NCI-H748 treated with DMSO at 0.1 percent for 48 hours (cell line): Measurements from ENCODE around the gene ITPA.

Source experiments
- DNase-seq: peaks from one replicate; lab custom pipeline; 2025; lab: John Stamatoyannopoulos, UW

The ITPA gene

DNA sequence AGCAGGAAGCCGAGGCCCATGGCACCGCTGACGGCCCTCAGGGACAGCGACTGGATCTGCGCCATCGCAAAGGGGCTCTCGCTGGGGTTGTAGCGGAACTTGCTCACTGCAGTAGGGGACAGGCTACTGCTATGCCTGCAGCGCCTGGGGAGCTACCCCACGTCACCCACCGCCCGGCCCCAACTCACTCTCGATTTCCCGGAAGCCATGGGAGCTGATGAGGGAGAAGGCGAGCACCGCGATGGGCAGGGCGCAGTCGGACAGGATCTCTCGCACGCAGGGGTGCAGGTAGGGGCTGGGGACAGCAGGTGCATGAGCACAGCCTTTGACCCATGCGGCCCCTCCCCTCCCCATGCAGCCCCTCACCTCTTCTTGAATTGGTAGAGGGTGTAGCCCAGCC lies 19.9 kb downstream of the ITPA start:
- no peak for DNase-seq

DNA sequence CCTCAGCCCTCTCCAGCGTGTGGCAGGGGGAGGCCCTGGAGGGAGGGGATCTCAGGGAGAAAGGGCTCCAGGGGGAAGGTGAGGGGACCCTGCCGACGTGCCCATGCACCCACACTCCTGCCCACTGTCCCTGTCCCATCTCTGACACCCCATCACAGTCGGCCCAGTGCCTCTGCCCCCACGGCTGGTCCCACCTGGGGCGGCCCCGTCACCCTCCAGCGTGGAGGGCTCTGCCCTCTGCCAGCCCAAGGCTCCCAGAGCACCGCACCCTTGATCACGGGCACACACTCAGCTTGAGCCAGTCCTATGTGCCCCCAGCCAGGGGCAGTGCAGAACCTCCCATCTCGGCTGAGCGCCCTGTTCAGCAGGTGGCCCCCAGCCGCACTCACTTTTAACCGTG lies 20.5 kb downstream of the ITPA start:
- DNase-seq: no peak

DNA sequence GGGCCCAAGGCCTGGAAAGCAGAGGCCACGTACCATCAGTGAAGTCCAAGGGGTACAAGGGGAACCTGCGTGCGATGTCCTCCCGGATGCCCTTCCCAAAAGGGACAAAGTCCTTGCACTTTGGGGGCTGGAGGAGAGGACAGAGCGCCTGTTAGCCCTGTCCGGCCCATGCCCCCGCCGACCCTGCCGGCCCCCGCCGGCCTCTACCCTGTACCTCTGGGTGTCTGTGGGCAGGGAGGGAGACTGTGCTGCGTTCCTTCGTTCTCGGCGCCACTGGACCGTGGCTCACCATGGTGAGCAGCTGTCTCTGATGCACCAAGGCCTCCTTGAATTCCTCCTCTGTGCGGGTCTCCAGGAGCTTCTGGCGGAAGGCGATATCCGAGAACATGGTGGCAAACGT lies 21.8 kb downstream of the ITPA start:
- DNase-seq: no peak

DNA sequence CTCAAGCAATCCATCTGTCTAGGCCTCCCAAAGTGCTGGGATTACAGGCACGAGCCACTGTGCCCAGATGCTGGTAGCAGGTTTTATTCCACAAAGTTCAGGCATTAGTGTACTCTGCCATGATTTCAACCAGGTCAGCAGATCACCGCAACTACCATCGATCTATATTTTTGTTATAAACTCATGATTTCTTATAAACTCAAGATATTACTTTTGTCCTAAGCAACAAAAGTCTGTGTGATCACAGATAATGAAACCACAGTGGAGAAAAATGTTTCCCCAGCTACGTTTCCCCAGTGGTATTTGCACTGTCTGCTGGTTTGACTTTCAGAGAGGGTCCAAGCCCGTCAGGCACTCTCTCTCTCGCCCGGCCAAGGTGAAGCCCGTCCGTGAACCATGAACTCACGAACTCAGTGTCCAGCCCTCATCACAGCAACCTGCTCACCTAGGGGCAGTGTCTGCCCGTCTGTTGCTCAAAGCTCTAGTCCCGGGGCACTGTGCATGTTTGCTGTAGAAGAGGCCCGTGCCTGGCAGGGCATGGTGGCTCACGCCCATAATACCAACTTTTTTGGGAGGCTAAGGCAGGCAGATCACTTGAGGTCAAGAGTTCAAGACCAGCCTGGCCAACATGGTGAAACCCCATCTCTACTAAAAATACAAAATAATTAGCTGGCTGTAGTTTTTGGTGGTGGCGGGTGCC lies 22.7 kb downstream of the ITPA start:
- no peak for DNase-seq

DNA sequence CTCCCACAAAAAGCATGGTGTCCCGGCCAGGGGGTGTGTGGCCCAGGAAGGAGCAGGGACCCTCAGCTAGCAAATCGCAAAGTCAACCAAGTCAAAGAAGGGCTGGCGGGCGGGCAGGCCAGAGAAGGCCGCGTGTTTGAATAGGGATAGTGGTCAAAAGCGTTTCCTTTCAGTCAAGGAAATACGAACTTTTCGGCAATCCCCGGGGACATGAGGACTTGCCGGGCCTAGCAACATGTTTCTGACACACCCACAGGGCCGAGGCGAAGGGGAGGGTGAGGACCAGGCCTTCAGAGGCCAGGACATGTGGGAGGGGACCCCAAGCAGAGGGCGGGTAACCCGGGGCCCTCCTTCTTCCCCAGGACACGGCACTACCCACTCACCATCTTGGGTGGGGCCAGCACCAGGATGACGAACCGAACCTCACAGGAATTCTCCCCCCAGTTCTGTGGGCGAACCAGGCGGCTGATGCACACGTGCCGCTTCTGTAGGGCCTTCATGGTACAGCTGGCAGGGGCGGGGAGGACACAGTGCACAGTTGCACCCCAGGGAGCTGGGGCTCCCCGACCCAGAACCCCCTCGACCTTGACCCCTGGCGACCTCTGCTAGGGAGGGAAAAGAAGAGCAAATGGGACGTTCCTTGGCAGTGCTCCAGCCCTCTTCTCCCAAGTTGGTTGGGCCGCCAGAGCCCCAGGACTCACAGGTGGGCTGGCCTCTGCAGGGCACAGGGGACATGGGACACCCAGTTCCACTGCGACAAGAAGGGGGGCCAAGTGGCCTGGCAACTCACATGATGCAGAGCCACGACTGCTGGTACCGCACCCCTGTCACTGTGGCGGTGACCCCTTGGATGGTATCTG lies 24.1 kb downstream of the ITPA start:
- no peak for DNase-seq

DNA sequence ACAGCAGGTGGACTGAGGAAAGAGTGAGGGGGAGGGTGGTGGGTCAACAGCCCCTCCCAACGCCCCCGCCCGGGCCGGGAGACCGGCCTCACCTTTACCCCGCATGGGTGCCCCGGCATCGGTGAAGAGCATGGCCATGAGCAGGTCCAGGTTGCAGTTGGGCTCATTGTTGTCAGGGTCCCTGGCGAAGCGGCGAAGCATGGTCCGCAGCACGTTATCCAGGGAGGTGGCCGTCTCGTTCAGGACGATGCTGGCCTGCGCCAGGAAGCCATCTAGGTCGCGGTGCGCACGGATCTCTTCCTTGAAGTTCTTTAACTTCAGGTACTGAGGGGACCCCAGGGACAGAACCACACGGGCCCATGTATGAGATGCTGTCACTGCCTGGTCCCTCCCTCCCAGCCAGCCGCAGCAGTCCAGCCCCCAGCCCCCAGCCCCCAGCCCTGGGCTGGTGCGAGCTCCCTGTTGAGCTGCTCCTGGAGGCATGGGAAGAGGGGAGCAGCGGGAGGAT lies 24.7 kb downstream of the ITPA start:
- DNase-seq: no peak

DNA sequence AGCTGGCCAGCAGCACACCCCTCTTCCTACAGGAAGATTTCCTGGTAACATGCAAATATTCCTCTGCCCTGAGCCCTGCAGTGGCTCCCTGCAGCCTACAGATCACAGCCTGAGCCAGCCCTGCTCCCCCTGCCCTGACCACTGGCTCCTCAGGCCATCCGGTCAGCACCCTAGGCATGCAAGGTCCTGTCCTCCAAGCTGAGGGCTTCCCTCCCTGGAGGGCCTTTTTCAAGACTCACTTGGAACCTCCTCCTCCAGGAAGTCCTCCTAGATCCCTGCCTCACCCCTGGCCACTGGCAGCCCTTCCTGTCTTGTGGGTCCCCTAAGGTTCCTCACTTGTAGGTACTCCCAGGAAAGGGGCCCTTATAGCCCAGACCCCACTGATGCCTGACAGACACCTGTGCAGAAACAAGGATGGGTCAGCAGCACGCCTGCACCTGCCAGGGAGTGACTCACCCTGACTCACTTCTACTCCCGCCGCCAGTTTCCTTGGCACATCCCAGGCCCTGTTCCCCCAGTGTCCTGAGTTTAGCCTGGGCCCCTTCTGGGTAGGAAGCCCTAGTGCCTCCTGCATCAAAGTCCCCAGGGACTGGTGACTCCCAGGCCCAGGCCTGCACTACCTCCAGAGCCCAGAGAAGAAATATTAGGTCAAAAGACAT lies 26.5 kb downstream of the ITPA start:
- DNase-seq: no peak

DNA sequence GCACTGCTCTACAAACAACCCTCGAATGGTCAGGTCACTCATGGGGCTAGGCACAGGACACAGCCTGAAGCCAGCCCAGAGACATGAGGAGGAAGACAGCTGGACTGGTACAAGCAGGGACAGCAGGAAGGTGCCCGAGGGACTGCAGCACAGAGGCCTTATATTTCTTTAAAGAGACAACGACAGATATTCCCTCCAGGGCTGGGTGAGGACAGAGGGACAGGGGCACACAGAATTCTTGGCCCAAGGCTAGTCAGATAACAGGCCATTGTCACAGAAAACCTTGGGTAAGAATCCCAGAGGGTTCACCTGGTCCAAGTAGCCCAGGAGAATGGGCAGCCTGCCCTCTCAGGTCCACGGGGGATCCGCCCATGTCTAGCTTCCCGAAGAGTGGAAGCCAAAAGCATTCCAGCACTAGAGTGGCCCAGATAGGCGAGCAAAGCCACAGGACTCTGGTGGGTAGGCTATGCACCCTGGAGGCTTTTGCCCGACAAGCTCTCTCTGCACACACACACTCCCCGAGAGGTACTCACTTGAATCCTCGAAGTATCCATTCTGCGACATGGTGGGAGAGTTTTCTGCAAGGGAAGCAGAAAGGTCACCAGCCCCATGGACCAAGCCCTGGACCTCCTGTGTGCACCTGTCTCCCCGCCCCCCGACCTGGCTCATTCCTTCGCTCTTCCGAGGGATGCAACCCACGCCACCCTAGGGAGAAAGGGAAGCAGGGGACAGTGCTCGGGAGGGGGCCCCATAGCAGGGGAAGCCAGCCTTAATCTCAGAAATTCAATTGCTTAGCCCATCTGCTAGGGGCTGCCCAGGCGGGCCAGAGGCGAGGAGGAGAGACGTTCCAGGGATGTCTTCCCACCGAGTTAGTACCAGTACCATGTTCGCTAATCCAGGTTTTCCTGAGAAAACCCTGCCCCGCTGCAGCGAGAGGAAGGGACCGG lies 28.0 kb downstream of the ITPA start:
- DNase-seq: no peak

DNA sequence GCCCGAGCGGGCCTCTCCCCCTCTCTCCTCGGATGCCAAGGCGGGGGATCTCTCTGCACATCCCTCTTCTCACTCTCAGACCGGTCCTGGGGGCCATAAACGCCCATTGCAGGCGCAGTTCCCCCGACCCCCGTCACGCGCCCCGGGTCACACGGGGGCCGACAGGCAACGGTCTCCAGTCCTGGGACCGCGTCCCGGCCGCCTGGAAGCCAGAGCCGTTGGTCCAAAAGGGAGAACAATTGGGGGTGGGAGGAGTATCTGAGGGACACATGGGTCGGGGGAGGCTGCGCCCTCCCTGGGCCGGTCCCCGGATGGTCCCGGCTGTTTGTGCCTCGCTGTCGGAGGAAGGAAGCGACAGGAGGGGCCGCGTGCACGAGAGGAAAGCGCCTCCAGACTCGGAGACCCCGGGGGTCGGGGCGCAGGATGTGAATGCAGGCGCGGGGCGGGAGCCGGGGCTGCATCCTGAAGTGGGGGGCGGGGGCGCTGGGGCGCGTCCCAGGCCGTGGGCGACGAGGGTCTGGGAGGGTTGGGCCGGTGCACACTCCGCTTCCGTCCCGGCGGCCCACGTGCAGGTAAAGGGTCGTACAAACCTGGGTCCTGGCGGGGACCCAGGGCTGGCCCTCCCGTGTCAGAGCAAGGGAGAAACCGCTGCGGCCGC lies 28.8 kb downstream of the ITPA start:
- no peak for DNase-seq

DNA sequence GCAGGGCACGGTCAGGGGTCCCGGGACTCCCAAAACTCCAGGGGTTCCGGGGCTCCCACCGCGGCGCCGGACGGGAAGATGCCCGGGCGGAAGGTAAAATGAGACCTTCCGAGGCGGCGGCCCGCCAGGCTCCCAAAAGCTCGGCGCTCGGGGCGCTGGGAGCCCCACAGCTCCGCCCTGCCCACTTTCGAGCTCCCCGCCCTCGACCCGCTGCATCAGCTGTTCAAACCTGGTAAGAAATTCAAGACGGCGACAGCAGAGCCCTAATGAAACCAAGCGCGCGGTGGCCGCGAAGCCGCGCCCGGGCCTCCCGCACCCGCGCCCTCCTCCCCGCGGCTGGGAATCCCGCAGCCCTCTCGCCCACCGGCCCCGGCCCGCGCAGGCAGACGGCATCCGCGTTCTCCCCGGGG lies 29.3 kb downstream of the ITPA start:
- DNase-seq: no peak

DNA sequence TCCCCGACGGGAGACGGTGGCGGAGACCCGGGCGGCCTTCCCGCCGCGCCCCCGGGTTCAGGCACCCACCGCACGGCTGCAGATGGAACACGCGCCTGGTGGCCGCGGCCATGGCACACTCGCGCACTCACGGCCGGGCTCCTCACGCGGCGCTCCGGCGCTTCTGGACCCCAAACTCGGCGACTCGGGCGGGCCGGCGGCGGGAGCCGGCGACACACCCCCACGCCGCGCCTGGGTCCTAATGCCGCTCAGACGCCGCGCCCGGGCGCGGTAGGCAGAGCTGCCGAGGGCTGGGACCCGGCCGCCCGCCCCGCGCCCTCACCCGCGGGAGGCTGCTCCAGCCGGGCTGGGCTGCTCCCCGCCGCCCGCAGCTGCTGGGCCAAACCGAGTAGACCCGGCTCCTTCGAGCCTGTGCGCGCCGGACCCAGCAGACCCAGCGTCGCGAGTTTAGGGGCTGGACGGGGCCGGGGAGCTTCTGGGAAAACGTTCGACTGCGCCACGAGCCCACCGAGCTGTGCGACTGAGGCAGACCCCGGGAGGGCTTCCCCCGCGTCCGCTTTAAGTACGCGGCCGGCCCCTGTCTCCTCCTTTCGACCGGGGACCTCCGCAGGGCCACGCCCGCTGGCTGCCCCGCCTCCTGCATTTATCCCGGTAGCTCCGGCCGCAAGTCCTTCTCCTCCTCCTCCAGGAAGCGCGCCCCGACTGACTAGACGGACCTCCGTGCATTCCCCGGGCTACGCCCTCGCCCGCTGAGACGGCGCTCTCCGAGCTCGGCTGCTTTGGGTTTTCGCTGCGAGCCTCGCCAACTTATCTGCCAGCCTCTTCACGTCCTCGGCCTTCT lies 29.9 kb downstream of the ITPA start, which contains the start of gene SLC4A11:
Gene SLC4A11, minus strand, starts transcription at position 165 of the 841 bp plus-strand sequence. Its CDS starts 53 bp downstream, at position 112.
- DNase-seq: peak; percentile 69

DNA sequence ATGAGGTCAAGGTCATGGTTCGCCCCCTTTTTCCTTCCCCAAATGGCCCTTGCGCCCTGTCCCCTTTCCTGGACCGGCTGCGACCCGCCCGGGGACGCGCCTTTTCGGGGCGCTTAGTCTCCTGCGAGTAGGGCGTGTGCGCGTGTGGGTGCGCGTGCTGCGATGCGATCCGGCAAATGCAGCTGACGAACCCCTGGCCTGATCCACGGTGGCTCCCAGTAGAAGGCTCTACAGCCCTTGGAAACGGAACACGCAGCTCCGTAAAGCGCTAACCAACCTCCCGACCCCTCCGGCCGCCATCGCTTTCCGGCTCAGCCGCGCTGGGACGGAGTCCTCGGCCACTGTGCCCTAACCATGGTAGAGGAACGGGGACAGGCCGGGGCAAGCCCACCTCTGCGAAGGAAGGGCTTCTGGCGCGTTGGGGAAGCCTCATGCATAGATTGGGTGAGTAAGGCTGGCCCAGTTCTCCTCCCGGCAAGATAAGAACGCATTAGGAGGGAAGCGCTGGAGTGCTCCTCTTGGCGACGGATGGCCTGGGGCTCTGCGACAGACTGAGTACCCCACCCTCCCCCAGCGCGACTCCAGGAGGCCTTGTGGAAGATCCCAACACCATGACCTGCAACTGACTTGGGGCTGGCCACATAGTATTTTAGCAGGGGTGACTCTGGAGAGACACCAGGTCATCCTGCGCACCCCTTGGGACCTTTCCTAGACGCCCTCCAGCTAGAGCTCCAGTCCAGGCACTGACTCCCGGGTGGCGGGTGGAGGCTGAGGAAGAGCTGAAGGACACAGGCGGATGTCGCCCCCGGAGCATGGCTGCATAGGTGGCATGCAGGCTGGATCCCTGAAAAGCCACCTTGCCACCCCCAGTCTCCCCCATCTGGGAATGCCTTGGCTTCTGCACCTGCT lies 30.8 kb downstream of the ITPA start:
- no peak for DNase-seq

DNA sequence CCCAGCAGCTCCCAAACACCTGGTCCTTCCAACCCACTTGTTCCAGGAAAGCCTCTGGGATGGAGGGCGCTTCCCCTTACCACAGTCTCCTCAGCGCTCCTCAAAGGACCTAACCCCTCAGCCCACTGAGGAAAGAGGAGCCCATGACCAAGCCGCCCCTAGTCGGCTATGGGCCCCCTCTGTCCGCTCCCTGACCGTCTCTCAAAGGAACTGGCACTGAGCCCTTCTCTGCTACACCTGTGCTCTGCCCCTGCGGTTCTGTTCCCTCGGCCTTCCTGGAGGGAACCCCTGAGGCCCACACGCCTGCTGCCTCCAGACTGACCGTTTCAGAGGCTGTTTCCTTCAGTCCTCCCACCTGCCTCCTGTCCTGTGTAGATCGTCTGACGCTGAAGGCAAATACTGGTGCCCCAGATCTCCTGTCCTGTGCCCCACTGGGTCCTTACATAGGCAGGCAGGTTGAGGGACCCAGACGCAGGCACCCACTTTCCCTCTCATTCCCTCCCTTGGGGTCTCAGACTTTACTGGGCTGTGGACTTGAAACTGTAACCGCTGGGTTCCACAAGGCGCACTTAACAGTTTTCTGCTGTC lies 31.6 kb downstream of the ITPA start:
- no peak for DNase-seq

DNA sequence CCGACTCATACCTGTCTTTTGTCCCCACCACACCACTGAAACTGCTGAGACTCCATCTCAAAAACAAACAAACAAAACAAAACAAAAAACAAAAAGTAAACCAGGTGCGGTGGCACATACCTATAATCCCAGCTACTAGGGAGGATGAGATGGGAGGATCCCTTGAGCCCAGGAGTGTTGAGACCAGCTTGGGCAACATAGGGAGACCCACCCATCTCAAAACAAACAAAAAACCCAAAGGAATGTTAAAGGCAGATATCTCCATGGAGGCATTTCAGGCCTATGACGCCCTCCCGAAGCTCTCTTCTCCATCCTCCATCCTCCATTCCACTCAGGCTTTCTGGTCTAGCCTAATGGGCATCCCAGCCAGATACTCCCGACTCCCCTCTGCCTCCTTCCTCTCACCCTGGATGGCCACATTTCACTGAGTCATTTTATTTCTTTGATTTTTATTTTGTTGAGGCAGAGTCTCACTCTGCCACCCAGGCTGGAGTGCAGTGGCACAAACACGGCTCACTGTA lies 32.9 kb downstream of the ITPA start:
- DNase-seq: no peak

DNA sequence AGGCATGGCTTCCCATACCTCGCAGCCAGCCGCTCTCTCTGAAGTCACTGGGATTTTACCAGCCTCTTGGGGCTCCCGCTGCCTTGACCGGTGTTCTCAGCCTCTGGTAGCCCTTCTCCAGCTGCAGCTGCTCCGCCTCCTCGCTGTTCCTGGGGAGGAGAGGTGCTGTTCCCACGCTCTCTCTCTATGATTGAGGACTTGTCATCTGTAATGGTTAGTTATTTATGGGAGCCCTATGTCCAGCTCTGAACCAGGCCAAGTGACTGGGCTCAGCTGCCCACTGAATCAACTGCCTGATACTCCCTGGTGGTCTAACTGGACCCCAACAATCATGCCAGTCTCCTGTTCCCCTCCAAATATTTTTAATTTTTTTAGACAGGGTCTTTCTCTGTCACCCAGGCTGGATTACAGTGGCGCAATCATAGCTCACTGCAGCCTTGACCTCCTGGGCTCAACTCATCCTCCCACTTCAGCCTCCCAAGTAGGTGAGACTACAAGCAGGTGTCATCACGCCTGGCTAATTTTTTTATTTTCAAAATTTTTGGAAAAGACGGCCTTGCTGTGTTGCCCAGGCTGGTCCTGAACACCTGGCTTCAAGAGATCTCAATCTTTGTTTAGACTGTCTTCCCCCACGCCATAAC lies 34.5 kb downstream of the ITPA start:
- no peak for DNase-seq

DNA sequence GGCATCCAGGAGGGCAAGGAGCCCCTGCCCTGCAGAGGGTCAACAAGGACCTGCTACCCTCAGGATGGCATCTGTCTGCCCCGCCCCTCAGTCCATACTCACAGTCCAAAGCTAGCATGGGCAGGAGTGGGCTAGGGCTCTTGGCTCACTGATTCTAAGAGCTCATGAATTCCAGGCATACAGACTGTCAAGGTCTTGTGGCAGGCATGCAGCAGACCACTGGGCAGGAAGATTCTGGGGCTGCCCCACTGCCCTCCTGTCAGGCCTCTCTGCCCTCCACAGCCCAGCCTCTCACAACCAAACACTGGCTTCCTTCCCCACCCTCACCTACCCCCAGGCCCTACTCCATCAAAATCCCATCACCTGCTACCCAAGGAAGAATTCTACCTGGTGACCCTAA lies 35.3 kb downstream of the ITPA start:
- DNase-seq: no peak

DNA sequence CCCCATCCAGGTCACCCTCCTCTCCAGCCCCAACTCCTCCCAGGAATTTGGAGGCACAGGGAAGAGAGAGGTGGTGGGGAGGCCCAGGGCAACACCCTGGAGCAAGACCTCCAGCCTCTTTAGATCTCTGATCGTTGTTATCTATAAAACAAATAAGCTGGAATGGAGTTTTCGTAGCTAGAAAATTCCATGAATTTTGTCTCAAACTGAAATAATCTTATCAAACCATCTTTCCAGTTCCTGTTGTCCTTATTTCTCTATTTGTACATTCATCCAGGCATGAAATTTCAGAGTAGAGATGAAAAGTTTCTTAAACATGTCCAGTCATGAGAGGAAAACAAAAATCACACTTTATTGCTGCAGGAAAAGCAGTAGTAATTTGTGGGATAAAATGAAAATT lies 35.9 kb downstream of the ITPA start:
- DNase-seq: no peak

DNA sequence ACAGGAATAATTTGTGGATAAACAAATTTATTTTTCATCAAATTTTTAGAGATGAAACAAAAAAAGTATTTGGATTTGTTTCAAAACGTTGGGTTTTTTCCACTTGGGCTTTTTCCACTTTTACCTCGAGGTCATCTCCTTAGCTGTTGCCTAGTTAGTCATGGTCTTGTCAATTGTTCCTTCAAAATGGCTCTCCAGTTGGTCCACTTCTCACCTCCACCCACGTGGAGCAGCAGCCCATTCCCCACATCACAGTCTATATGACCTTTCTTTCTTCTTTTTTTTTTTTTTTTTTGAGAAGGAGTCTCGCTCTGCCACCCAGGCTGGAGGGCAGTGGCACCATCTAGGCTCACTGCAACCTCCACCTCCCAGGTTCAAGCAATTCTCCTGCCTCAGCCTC lies 36.4 kb downstream of the ITPA start:
- no peak for DNase-seq
